Upper lobe of left lung (tissue), 6 donors: ENCODE data around the gene DCDC2C. TPM values are rescaled to one million over a fixed set of nuclear protein-coding genes. Genes with fewer than 3 reads are reported as not detected.

Source experiments
- ATAC-seq, 2 donors: fragments of 200-7000 bp; cut with Tn5 transposase; one replicate each; pipeline ENCODE4 v1.9.1; 2022; ENCODE audit warnings: mild to moderate bottlenecking in 2 of 2, moderate library complexity in 2 of 2; ENCODE audit not compliant: low FRiP score in 2 of 2
- DNase-seq, 2 donors: peaks; one replicate each; pipeline ENCODE4 v3.0.0-alpha.2; 2019 to 2020
- H3K27ac ChIP-seq, 4 donors: fragments of 200-600 bp; sonication (generic); one replicate each; pipeline ENCODE4 v1.5.1; 2016 to 2019
- H3K27me3 ChIP-seq, 4 donors: fragments of 200-600 bp; sonication (generic); one replicate each; pipeline ENCODE4 v1.5.1; 2017 to 2019
- H3K36me3 ChIP-seq, 4 donors: fragments of 200-600 bp; sonication (generic); one replicate each; pipeline ENCODE4 v1.5.1; 2016 to 2019
- H3K4me1 ChIP-seq, 4 donors: fragments of 200-600 bp; sonication (generic); one replicate each; pipeline ENCODE4 v1.5.1; 2018 to 2019
- H3K4me3 ChIP-seq, 4 donors: fragments of 200-600 bp; sonication (generic); one replicate each; pipeline ENCODE4 v1.5.1; 2017 to 2019; ENCODE audit warnings: mild to moderate bottlenecking in 2 of 4, moderate library complexity in 1 of 4
- H3K9me3 ChIP-seq, 4 donors: fragments of 200-600 bp; sonication (generic); one replicate each; pipeline ENCODE4 v1.5.1; 2018 to 2019
- EP300 ChIP-seq, 4 donors: sonication (generic); formaldehyde crosslinking; IDR thresholded peaks; one replicate each; pipeline ENCODE4 v1.5.1; 2017; ENCODE audit warnings: antibody characterized with exemption in 4 of 4, control low read depth in 2 of 4
- POLR2A ChIP-seq, 4 donors: fragments of 450-650 bp; IDR thresholded peaks; one replicate each; pipeline ENCODE4 v1.5.1; 2016 to 2017; ENCODE audit warnings: antibody characterized with exemption in 4 of 4, mild to moderate bottlenecking in 2 of 4
- POLR2AphosphoS5 ChIP-seq, 2 donors: sonication (generic); formaldehyde crosslinking; IDR thresholded peaks; one replicate each; pipeline ENCODE4 v1.5.1; 2017; ENCODE audit warnings: antibody characterized with exemption in 2 of 2
- WGBS, 2 donors: methylation state at CpG; one replicate each; pipeline ENCODE4 v1.1.5; 2017 to 2018; 5-methylcytosine and 5-hydroxymethylcytosine counted together
- total RNA-seq, 6 donors: library from RNA; depleted of rRNA in 4 of 6; stranded (reverse); fragments of >200 nt in 4 of 6; gene quantifications; one replicate each; pipeline versions ENCODE4 v1.1.0 to v1.2.1, GENCODE V29; 2016 to 2021
- TF ChIP-seq, protein P1 (sequence below), 6 experiments: fragments of 450-650 bp in 4 of 6; fragments of 200-600 bp in 2 of 6; sonication (generic) in 2 of 6; IDR thresholded peaks; one replicate each; pipeline ENCODE4 v1.5.1; 2016 to 2019; ENCODE audit warnings: antibody characterized with exemption in 6 of 6
- donor health status: DM: no; HTN: no; CAD: no; lungs with moderate emphysema.
- donor health status: DM: no; HTN: yes; CAD: no; lungs with severe emphysema.

DCDC2C gene
- total RNA-seq, 6 donors from 2014 or later: not detected

GRCh38 chr2:3771576-3771975, 68.2 kb downstream of the DCDC2C start:
- DNase-seq (peak in 1 of 2 donors; percentile 51), ATAC-seq (peak; percentile 27 to 34)
- no peaks in the 10 kb centered on the region for H3K9me3 ChIP-seq
- WGBS, 2 donors: 77 to 87% methylated on average over 9 to 10 of the region's 13 CpGs
- no peak overlapping the region for H3K27ac ChIP-seq
- H3K36me3 ChIP-seq: no peaks in the 10 kb centered on the region
- TF ChIP-seq, protein P1, sequence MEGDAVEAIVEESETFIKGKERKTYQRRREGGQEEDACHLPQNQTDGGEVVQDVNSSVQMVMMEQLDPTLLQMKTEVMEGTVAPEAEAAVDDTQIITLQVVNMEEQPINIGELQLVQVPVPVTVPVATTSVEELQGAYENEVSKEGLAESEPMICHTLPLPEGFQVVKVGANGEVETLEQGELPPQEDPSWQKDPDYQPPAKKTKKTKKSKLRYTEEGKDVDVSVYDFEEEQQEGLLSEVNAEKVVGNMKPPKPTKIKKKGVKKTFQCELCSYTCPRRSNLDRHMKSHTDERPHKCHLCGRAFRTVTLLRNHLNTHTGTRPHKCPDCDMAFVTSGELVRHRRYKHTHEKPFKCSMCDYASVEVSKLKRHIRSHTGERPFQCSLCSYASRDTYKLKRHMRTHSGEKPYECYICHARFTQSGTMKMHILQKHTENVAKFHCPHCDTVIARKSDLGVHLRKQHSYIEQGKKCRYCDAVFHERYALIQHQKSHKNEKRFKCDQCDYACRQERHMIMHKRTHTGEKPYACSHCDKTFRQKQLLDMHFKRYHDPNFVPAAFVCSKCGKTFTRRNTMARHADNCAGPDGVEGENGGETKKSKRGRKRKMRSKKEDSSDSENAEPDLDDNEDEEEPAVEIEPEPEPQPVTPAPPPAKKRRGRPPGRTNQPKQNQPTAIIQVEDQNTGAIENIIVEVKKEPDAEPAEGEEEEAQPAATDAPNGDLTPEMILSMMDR (IDR thresholded peaks at IDR 0.05): no peak
- no peak for TF ChIP-seq POLR2AphosphoS5 (IDR thresholded peaks at IDR 0.05)
- TF ChIP-seq POLR2A (IDR thresholded peaks at IDR 0.05): no peak
- TF ChIP-seq EP300 (IDR thresholded peaks at IDR 0.05): no peak
- H3K27me3 ChIP-seq: no peaks in the 10 kb centered on the region
- H3K4me3 ChIP-seq: no peak overlapping the region
- H3K4me1 ChIP-seq: no peaks in the 10 kb centered on the region

DNA sequence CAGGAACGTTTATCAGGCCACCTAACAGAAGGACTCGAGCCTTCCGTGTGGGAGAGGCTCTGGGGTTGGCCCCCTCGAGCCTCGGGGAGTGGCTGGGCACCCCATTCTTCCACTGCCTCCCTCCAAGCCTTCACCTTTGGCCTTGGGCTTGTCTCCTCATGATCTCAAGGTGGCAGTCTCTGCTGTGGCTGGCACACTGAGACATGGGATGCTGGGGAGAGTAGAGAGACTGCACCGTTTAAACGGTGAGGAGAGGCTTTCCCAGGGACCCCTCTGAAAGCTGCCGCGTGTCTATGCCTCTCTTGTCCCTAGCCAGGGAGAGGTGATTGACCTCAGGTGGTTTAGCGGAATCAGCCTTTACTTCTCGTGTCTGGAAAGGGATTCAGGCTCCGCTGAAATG, 71.0 kb downstream of the DCDC2C start:
- H3K27me3 ChIP-seq: no peaks in the 10 kb centered on the region
- H3K36me3 ChIP-seq: no peaks in the 10 kb centered on the region
- no peak overlapping the region for H3K27ac ChIP-seq
- H3K4me1 ChIP-seq: no peaks in the 10 kb centered on the region
- TF ChIP-seq POLR2AphosphoS5 (IDR thresholded peaks at IDR 0.05): no peak
- TF ChIP-seq POLR2A (IDR thresholded peaks at IDR 0.05): no peak
- TF ChIP-seq, protein P1 (IDR thresholded peaks at IDR 0.05): no peak
- DNase-seq: no peak
- H3K4me3 ChIP-seq: no peak overlapping the region
- H3K9me3 ChIP-seq: no peaks in the 10 kb centered on the region
- no peak for ATAC-seq
- 72 to 73% methylated on average over 12 of the region's 12 CpGs for WGBS, 2 donors

DNA sequence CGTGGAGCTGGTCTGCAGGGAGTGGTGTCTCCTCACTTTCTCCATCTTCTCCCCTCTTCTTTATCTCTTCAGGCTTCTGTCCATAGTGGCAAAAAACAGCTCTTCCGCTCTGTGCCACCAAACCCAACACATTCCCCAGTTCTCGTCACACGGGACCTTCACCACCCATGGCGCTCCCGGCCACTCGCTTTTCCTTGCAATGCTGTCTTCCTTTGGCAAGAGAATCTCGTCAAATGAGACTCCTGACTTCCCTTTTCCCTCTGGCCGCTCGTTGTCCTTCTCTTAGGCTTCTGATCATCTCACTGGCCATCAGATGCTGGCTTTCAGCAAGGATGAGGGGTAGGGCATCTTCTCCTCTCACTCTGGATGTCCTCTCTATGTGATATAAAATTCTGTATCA, 72.9 kb downstream of the DCDC2C start:
- Histone ChIP-seq H3K36me3 (no peaks in the 10 kb centered on the region), H3K9me3 (no peaks in the 10 kb centered on the region), H3K4me1 (peaks cover 0 to 4% (median 0%) of the 10 kb centered on the region in 4 donors), H3K27me3 (no peaks in the 10 kb centered on the region), H3K27ac (no peak overlapping the region), H3K4me3 (no peak overlapping the region)
- DNase-seq (no peak), ATAC-seq (no peak)
- no peak for TF ChIP-seq POLR2A (IDR thresholded peaks at IDR 0.05)
- TF ChIP-seq, protein P1 (IDR thresholded peaks at IDR 0.05): no peak
- no peak for TF ChIP-seq EP300 (IDR thresholded peaks at IDR 0.05)
- no peak for TF ChIP-seq POLR2AphosphoS5 (IDR thresholded peaks at IDR 0.05)
- 92 to 93% methylated on average over 10 of the region's 10 CpGs for WGBS, 2 donors

- Histone ChIP-seq H3K4me3 (no peak overlapping the region), H3K4me1 (peaks cover 0 to 4% (median 0%) of the 10 kb centered on the region in 4 donors), H3K27me3 (no peaks in the 10 kb centered on the region), H3K9me3 (no peaks in the 10 kb centered on the region), H3K27ac (no peak overlapping the region), H3K36me3 (no peaks in the 10 kb centered on the region)
- ATAC-seq (no peak), DNase-seq (no peak)
- WGBS, 2 donors: 67 to 70% methylated on average over 3 to 11 of the region's 11 CpGs
- TF ChIP-seq EP300 (IDR thresholded peaks at IDR 0.05) (no peak), POLR2AphosphoS5 (IDR thresholded peaks at IDR 0.05) (no peak), POLR2A (IDR thresholded peaks at IDR 0.05) (no peak)
- TF ChIP-seq, protein P1 (IDR thresholded peaks at IDR 0.05): no peak
These were observed 74.6 kb downstream of the DCDC2C start for GRCh38 chr2:3777966-3778365.

GRCh38 chr2:3778851-3779495, 75.6 kb downstream of the DCDC2C start:
- H3K4me1 ChIP-seq: peaks cover 0 to 4% (median 0%) of the 10 kb centered on the region in 4 donors
- TF ChIP-seq POLR2AphosphoS5 (IDR thresholded peaks at IDR 0.05): no peak
- TF ChIP-seq POLR2A (IDR thresholded peaks at IDR 0.05): no peak
- TF ChIP-seq, protein P1 (IDR thresholded peaks at IDR 0.05): no peak
- TF ChIP-seq EP300 (IDR thresholded peaks at IDR 0.05): no peak
- no peaks in the 10 kb centered on the region for H3K36me3 ChIP-seq
- no peak overlapping the region for H3K4me3 ChIP-seq
- no peaks in the 10 kb centered on the region for H3K27me3 ChIP-seq
- DNase-seq: peak in 1 of 2 donors; percentile 46
- 80 to 88% methylated on average over 24 of the region's 24 CpGs for WGBS, 2 donors
- H3K9me3 ChIP-seq: no peaks in the 10 kb centered on the region
- no peak for ATAC-seq
- H3K27ac ChIP-seq: no peak overlapping the region
